Right lung (tissue), 5 donors: Measurements from ENCODE around the gene ANGPTL2. TPM values are rescaled to one million over a fixed set of nuclear protein-coding genes. Genes with fewer than 3 reads are reported as not detected.

ENCODE experiments used
- DNase-seq, 2 donors: peaks; one replicate each; pipeline ENCODE4 v3.0.0-alpha.2; 2013
- polyA plus RNA-seq, 5 donors: library from polyadenylated mRNA; unstranded; fragments of 120-200 nt; gene quantifications; one replicate each; pipeline versions ENCODE4 v1.2.1 to v1.2.3, GENCODE V29; 2013; ENCODE audit warnings: inconsistent platforms in 1 of 5, low replicate concordance in 1 of 5; ENCODE audit not compliant: insufficient read length in 5 of 5, insufficient read depth in 1 of 5

ANGPTL2 gene
- polyA plus RNA-seq, 5 donors, result 24.1 to 34.2 (median 30.3) TPM

GRCh38 chr9:127053960-127054359 lies 68.5 kb downstream of the ANGPTL2 start:
- DNase-seq, result no peak

GRCh38 chr9:127053057-127053821 lies 69.2 kb downstream of the ANGPTL2 start:
- DNase-seq, result peak in 1 of 2 donors; percentile 54

- no peak for DNase-seq
These were observed 70.4 kb downstream of the ANGPTL2 start for GRCh38 chr9:127051881-127052595.

- DNase-seq, result no peak
These were observed 71.8 kb downstream of the ANGPTL2 start for GRCh38 chr9:127050591-127051001.

- DNase-seq, result no peak
These were observed 72.3 kb downstream of the ANGPTL2 start for GRCh38 chr9:127050152-127050551.

GRCh38 chr9:127049581-127049980 lies 72.9 kb downstream of the ANGPTL2 start:
- no peak for DNase-seq

GRCh38 chr9:127049044-127049443 lies 73.4 kb downstream of the ANGPTL2 start:
- DNase-seq, result peak in 1 of 2 donors; percentile 66

- DNase-seq, result no peak
These were observed 74.5 kb downstream of the ANGPTL2 start for GRCh38 chr9:127047971-127048370.

GRCh38 chr9:127045148-127045547 lies 77.3 kb downstream of the ANGPTL2 start:
- DNase-seq, result no peak

GRCh38 chr9:127039492-127039891 lies 82.9 kb downstream of the ANGPTL2 start:
- DNase-seq, result no peak

GRCh38 chr9:127038531-127038930 lies 83.9 kb downstream of the ANGPTL2 start:
- no peak for DNase-seq

Other genes with a start within 250 kb of the ANGPTL2 start
- 10 to 100 TPM; 19.5 to 26.4 (median 20.3) TPM for gene RALGPS1, start 207.9 kb downstream of the ANGPTL2 start, polyA plus RNA-seq
- 10 to 100 TPM; 28.3 to 38.1 (median 32.5) TPM for gene GARNL3, start 142.1 kb upstream of the ANGPTL2 start, polyA plus RNA-seq